PC-3 (cell line): ENCODE data around the gene DCDC1.

ENCODE experiments used
- EZH2 ChIP-seq: fragments of 300-600 bp; sonication (generic); IDR thresholded peaks from one replicate; pipeline ENCODE4 v1.6.1; 2017; ENCODE audit warnings: antibody characterized with exemption, mild to moderate bottlenecking, low read length; ENCODE audit not compliant: unreplicated experiment
- EZH2phosphoT487 ChIP-seq: fragments of 300-600 bp; sonication (generic); IDR thresholded peaks from 2 replicates; pipeline ENCODE4 v1.6.1; 2018; ENCODE audit warnings: mild to moderate bottlenecking, antibody characterized with exemption, low read length, borderline replicate concordance
- TF ChIP-seq, protein P1 (sequence below): fragments of 300-600 bp; sonication (generic); conservative IDR thresholded peaks from 2 replicates; pipeline ENCODE4 v1.5.1; 2017; ENCODE audit warnings: antibody characterized with exemption, low read depth, mild to moderate bottlenecking, low read length

DNA sequence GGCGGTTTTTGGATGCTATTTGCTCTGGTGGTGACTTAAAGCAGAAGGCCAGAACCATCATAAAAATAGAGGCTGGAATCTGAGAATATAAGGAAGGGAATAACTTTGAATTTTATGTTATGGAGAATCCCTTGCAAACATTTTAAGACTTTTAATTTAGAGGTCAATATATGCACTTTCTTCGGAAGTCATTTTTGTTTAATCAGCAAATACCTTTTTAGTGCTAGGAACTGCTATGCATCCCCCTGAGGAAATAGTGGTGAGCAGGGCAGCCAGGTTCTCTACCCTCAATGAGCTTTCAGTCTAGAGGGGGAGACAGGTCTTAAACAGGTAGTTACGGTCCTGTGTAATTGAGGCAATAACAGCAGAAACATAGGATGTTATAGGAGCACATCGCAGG is 516.9 kb downstream of the DCDC1 start:
- no peak for TF ChIP-seq EZH2
- TF ChIP-seq, protein P1, sequence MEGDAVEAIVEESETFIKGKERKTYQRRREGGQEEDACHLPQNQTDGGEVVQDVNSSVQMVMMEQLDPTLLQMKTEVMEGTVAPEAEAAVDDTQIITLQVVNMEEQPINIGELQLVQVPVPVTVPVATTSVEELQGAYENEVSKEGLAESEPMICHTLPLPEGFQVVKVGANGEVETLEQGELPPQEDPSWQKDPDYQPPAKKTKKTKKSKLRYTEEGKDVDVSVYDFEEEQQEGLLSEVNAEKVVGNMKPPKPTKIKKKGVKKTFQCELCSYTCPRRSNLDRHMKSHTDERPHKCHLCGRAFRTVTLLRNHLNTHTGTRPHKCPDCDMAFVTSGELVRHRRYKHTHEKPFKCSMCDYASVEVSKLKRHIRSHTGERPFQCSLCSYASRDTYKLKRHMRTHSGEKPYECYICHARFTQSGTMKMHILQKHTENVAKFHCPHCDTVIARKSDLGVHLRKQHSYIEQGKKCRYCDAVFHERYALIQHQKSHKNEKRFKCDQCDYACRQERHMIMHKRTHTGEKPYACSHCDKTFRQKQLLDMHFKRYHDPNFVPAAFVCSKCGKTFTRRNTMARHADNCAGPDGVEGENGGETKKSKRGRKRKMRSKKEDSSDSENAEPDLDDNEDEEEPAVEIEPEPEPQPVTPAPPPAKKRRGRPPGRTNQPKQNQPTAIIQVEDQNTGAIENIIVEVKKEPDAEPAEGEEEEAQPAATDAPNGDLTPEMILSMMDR, result no peak
- no peak for TF ChIP-seq EZH2phosphoT487
